Subcutaneous adipose tissue (tissue), 4 donors: Measurements from ENCODE around the gene CFAP43. TPM values are rescaled to one million over a fixed set of nuclear protein-coding genes. Genes with fewer than 3 reads are reported as not detected.

Source experiments
- total RNA-seq, 4 donors: library from RNA; depleted of rRNA; stranded (reverse); fragments of >200 nt; gene quantifications; one replicate each; pipeline ENCODE4 v1.1.0, GENCODE V29; 2016
- TF ChIP-seq, protein P1 (sequence below): fragments of 450-650 bp; IDR thresholded peaks from one replicate; pipeline ENCODE4 v1.5.1; 2016; ENCODE audit warnings: low read depth, mild to moderate bottlenecking, control low read depth, antibody characterized with exemption, moderate library complexity

The CFAP43 gene
- total RNA-seq, 4 donors from 2014 or later = 0.19 TPM; not detected in 3

DNA sequence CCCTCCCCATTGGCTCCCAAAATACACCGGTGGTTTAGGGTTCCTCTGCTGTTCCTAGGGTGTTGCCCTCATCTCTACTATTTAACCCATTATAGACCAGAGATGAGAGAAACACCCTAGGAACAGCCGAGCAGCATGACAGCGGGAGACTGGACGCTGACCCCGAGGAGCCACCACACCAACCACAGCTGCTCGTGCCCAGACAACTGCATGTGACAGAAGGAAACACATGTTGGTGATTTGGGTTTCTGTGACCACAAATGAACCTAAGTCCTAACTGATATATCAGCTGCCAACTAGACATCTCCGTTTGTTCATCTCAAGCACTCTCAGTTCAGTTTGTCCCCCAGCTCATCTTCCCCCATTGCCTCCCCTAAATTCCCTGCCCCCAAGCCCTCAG is 13.4 kb downstream of the CFAP43 start:
- TF ChIP-seq, protein P1, sequence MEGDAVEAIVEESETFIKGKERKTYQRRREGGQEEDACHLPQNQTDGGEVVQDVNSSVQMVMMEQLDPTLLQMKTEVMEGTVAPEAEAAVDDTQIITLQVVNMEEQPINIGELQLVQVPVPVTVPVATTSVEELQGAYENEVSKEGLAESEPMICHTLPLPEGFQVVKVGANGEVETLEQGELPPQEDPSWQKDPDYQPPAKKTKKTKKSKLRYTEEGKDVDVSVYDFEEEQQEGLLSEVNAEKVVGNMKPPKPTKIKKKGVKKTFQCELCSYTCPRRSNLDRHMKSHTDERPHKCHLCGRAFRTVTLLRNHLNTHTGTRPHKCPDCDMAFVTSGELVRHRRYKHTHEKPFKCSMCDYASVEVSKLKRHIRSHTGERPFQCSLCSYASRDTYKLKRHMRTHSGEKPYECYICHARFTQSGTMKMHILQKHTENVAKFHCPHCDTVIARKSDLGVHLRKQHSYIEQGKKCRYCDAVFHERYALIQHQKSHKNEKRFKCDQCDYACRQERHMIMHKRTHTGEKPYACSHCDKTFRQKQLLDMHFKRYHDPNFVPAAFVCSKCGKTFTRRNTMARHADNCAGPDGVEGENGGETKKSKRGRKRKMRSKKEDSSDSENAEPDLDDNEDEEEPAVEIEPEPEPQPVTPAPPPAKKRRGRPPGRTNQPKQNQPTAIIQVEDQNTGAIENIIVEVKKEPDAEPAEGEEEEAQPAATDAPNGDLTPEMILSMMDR = no peak

DNA sequence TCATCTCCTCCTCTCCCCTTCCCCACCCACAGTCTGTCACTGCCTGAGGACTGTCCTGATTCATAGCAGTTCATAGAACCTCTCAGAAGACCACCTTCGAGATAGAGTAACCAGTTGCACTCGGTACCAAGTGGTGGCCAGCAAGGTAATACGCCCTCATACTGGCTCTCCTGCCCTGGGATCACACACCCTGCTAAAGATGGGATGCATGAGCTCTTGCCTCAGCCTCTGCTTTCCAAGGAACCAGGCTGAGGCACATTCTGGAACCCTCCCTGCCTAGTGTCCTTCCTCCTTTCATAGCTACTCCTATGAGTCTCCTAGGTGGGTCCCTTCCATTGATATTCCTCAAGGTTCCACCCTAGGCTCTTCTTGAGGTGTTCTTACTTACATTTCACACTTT is 15.5 kb downstream of the CFAP43 start:
- TF ChIP-seq, protein P1 = no peak

DNA sequence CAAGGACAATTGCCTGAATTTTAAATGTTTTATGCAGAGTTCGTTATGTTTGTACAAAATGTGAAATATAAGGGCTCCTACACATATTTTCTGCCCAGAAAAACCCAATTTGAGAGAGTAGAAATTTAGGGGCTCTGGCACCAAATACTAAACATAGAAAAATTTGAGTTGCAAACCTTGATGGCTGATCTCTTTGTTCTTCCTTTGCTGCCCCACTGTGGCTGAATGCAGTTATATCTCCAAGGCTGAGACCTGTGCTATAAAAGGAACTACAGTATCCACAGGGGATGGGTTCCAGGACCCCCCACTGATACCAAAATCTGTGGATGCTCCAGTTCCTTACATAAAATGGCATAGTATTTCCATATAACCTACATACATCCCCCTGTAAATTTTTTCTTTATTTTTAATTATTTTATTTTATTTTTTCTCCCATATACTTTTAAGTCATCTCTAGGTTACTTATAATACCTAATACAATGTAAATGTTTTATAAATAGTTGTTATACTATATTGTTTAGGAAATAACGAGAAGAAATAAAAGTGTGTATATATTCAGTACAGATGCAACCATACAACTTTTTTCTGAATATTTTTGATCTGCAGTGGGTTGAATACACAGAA is 22.5 kb downstream of the CFAP43 start:
- TF ChIP-seq, protein P1 = no peak

DNA sequence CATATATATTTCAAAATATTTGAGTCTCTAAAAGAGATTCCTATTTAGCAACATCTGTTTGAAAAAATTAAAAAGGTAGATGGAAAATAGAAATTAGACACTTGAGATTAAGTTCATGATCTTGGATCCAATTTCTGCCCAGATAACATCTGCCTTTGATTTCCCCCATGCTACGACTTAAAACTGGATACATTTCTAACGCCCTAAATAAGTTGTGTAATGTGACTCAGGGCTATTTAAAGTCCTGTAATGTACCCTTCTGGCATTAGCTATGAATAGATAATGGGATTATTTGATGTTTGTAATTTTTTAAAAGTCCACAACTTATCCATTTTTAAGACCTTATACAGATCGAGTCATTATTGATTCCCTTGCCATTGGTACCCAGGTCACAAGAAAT is 23.4 kb downstream of the CFAP43 start:
- TF ChIP-seq, protein P1 = no peak

DNA sequence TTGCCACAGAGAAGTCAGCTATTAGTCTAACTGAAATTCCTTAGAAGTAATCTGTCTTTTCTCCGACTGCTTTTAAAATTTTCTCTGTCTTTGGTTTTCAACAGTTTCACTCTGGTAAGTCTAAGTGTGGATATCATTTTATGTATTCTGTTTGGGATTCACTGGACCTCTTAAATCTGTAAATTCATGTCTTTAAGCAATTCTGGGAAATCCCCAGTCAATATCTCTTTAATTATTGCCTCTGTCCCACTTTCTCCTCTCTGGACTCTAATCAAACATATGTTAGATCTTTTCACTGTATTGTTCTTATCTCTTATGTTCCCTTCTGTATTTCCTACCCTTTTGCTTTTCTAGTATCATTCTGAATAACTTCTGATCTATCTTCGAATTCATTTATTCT is 29.9 kb downstream of the CFAP43 start:
- TF ChIP-seq, protein P1 = no peak

DNA sequence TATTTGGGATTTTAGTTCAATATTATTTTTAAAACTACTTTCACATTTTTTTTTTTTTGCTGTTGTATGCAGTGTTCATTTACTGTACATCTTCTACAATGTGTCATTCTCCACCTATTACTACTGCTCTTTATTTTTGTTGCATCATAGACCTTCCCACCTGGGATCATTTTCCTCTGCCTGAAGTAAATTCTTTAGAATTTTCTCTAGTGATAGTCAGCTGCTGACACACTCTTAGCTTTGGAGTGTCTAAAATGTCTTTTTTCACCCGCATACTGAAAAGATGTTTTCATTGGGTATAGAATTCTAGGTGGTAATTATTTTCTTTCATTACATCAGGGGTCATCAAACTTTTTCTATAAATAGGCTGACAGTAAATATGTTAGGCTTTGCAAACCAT is 30.5 kb downstream of the CFAP43 start:
- TF ChIP-seq, protein P1 = no peak

DNA sequence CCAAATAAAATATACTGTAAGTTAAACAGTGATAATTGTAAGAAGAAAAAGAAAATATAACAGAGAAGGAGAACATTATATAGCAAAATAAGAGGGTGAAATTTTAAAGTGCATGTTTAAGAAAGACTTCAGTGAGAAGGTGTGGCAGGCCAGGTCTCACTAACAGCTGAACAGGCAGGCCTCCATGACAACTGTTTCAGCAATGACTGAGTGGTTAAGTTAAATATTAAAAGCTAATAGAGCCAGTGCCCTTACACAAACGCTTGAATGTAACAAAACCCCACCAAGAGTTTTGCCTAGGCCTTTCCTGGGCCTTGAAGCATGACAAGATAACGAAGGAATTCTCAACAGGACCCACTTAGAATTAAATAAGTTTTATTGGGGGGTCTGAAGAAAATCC is 32.6 kb downstream of the CFAP43 start:
- TF ChIP-seq, protein P1 = no peak
